K562 (cell line): Measurements from ENCODE around the gene LRRTM3. TPM values are rescaled to one million over a fixed set of nuclear protein-coding genes. Genes with fewer than 3 reads are reported as not detected.

Experiments
- ATAC-seq: fragments of 200-7000 bp; cut with Tn5 transposase; 3 replicates; pipeline ENCODE4 v1.9.1; 2020; ENCODE audit warnings: moderate library complexity
- BruUV-seq: library from RNA; stranded (reverse); fragments of 400-500 nt; replicated peaks from 2 replicates; lab custom pipeline; 2021; lab: Mats Ljungman, UMichigan
- CTCF ChIA-PET: fragments of 300-600 bp; formaldehyde crosslinking; extraction: SDS; loops from one replicate; lab custom pipeline; 2021; ENCODE audit warnings: low intra/inter-chr PET ratio; lab: Yijun Ruan, JAX
- POLR2A ChIA-PET: fragments of 300-600, 350-650 bp; sonication (Branson Sonifier 250); formaldehyde crosslinking; extraction: SDS; loops from one replicate; lab custom pipeline; 2021; ENCODE audit warnings: antibody characterized with exemption, inconsistent platforms; lab: Yijun Ruan, JAX
- DNase-seq, 4 experiments: peaks; one replicate each; pipeline versions ENCODE4 v3.0.0 to v3.0.0-alpha.2; 2011 to 2018; ENCODE audit warnings: low spot score in 3 of 4, mixed read lengths in 3 of 4; ENCODE audit errors: extremely low read depth in 1 of 4
- FAIRE-seq: peaks from 2 replicates; lab custom pipeline; 2011; peaks lifted over from hg19 to GRCh38; lab: Jason Lieb, UNC
- H2AFZ ChIP-seq: 2 replicates; pipeline ENCODE4 v1.6.0; 2011; ENCODE audit warnings: low read depth, low read length, control low read depth, inconsistent platforms
- H3K27ac ChIP-seq: fragments of 200-600 bp; 3 replicates; pipeline ENCODE4 v1.8.0; 2011; ENCODE audit warnings: low read depth, mild to moderate bottlenecking, control low read depth, inconsistent platforms, low read length, moderate library complexity, mixed read lengths; ENCODE audit errors: extremely low read depth
- H3K27me3 ChIP-seq, 2 experiments: fragments of 300-600 bp in 1 of 2; 2 replicates in 1 of 2; 3 replicates in 1 of 2; pipeline versions ENCODE4 v1.6.0 to v1.8.0; 2011; ENCODE audit warnings: inconsistent platforms in 2 of 2, low read length in 2 of 2, mild to moderate bottlenecking in 1 of 2, mixed read lengths in 1 of 2, moderate library complexity in 1 of 2; ENCODE audit not compliant: control insufficient read depth in 2 of 2, insufficient read depth in 2 of 2
- H3K36me3 ChIP-seq: fragments of 300-600 bp; 3 replicates; pipeline ENCODE4 v1.8.0; 2011; ENCODE audit warnings: mild to moderate bottlenecking, low read length, inconsistent platforms; ENCODE audit not compliant: control insufficient read depth, insufficient read depth
- H3K4me1 ChIP-seq, 2 experiments: fragments of 200-600 bp in 1 of 2; replicated peaks in 1 of 2; 2 replicates in 1 of 2; 3 replicates in 1 of 2; pipeline versions ENCODE4 v1.5.1 to v1.8.0; 2011; ENCODE audit warnings: inconsistent platforms in 2 of 2, low read length in 2 of 2, mild to moderate bottlenecking in 1 of 2, mixed read lengths in 1 of 2, moderate library complexity in 1 of 2; ENCODE audit not compliant: control insufficient read depth in 2 of 2, insufficient read depth in 2 of 2
- H3K4me2 ChIP-seq: 2 replicates; pipeline ENCODE4 v1.6.1; 2011; ENCODE audit warnings: low read length, control low read depth, inconsistent platforms, mixed read lengths; ENCODE audit not compliant: insufficient read depth
- H3K4me3 ChIP-seq: fragments of 200-600 bp; sonication (generic), shearing (Covaris generic); 2 replicates; pipeline ENCODE4 v1.5.1; 2016; ENCODE audit warnings: control low read depth, inconsistent platforms
- H3K79me2 ChIP-seq: fragments of 200-600 bp; 3 replicates; pipeline ENCODE4 v1.8.0; 2011; ENCODE audit warnings: low read length, inconsistent platforms; ENCODE audit not compliant: control insufficient read depth, insufficient read depth
- H3K9ac ChIP-seq, 2 experiments: 2 replicates each; pipeline versions ENCODE4 v1.6.0 to v1.6.1; 2011; ENCODE audit warnings: low read depth in 2 of 2, low read length in 2 of 2, control low read depth in 1 of 2, inconsistent platforms in 1 of 2, mild to moderate bottlenecking in 1 of 2, mixed read lengths in 1 of 2; ENCODE audit not compliant: insufficient read depth in 1 of 2
- H3K9me1 ChIP-seq: one replicate; pipeline ENCODE4 v1.6.0; 2011; ENCODE audit warnings: inconsistent platforms, mild to moderate bottlenecking, low read length, moderate library complexity; ENCODE audit not compliant: control insufficient read depth, insufficient read depth
- H3K9me3 ChIP-seq: replicated peaks from 2 replicates; pipeline ENCODE4 v1.5.1; 2011; ENCODE audit warnings: low read depth, low read length, inconsistent platforms; ENCODE audit not compliant: control insufficient read depth, insufficient read depth
- H4K20me1 ChIP-seq: replicated peaks from 2 replicates; pipeline ENCODE4 v1.6.1; 2011; ENCODE audit warnings: low read length, inconsistent platforms, mixed read lengths; ENCODE audit not compliant: control insufficient read depth, insufficient read depth
- BRCA1 ChIP-seq, 2 experiments: fragments of 450-650 bp in 1 of 2; sonication (generic) in 1 of 2; formaldehyde crosslinking in 1 of 2; IDR thresholded peaks; 2 replicates each; pipeline versions ENCODE4 v1.5.0 to v1.6.1; 2017 to 2020; ENCODE audit warnings: mild to moderate bottlenecking in 1 of 2, missing genetic modification reagents in 1 of 2
- FIP1L1 ChIP-seq: fragments of 200-400 bp; formaldehyde crosslinking; IDR thresholded peaks from 2 replicates; pipeline ENCODE4 v1.6.1; 2018; ENCODE audit warnings: mild to moderate bottlenecking, low read depth, low read length; ENCODE audit not compliant: poor library complexity, severe bottlenecking
- FOXP1 ChIP-seq: sonication (generic); formaldehyde crosslinking; IDR thresholded peaks from 2 replicates; pipeline ENCODE4 v1.8.0; 2022; ENCODE audit warnings: mild to moderate bottlenecking, missing genetic modification reagents
- GATAD2B ChIP-seq: fragments of 450-650 bp; IDR thresholded peaks from 2 replicates; pipeline ENCODE4 v1.6.1; 2017; ENCODE audit warnings: mild to moderate bottlenecking, borderline replicate concordance
- JUNB ChIP-seq: fragments of 450-650 bp; formaldehyde crosslinking; conservative IDR thresholded peaks from 2 replicates; pipeline ENCODE4 v1.4.0; 2020; ENCODE audit warnings: mild to moderate bottlenecking
- NR2C1 ChIP-seq, 2 experiments: fragments of 450-650 bp; IDR thresholded peaks; 2 replicates each; pipeline ENCODE4 v1.6.1; 2017; ENCODE audit warnings: mild to moderate bottlenecking in 2 of 2, antibody characterized with exemption in 1 of 2, inconsistent platforms in 1 of 2, missing compliant biosample characterization in 1 of 2, missing genetic modification characterization in 1 of 2
- RFX5 ChIP-seq: IDR thresholded peaks from 2 replicates; pipeline ENCODE4 v1.6.1; 2011; ENCODE audit warnings: low read depth, mild to moderate bottlenecking, improper control_type of control experiment, low read length
- SOX6 ChIP-seq: fragments of 450-650 bp; IDR thresholded peaks from 2 replicates; pipeline ENCODE4 v1.6.1; 2014; ENCODE audit warnings: mild to moderate bottlenecking
- TAF9B ChIP-seq: fragments of 450-650 bp; IDR thresholded peaks from 2 replicates; pipeline ENCODE4 v1.6.1; 2018; ENCODE audit warnings: mild to moderate bottlenecking; ENCODE audit not compliant: partially characterized antibody
- TCF7 ChIP-seq: sonication (generic); IDR thresholded peaks from 2 replicates; pipeline ENCODE4 v1.6.1; 2016; ENCODE audit warnings: antibody characterized with exemption, borderline replicate concordance
- in situ Hi-C: fragments of 300-500 bp; cut with MboI; formaldehyde crosslinking; loops from 4 replicates; pipeline ENCODE4 v1.15.0; 2018; ENCODE audit warnings: inconsistent platforms, mixed read lengths
- intact Hi-C: fragments of 100-400 bp; cut with micrococcal nuclease; formaldehyde crosslinking; loops from 2 replicates; pipeline ENCODE4 v1.14.2; 2022
- polyA plus RNA-seq, 8 experiments: library from polyadenylated mRNA; depleted of rRNA in 4 of 8; stranded (reverse) in 5 of 8; unstranded in 3 of 8; fragments of >200 nt; fragmentation: Nextera tagmentation in 2 of 8; fragmentation: Illumina TruSeq in 1 of 8; extraction: Ambion mirVana in 2 of 8; extraction: Trizol in 1 of 8; gene quantifications; 2 replicates each; pipeline versions ENCODE4 v1.2.1 to v1.2.3, GENCODE V29; 2011 to 2014; ENCODE audit warnings: inconsistent platforms in 1 of 8, missing spikeins in 1 of 8
- total RNA-seq, 7 experiments: library from RNA; depleted of rRNA in 6 of 7; stranded (reverse); fragments of >200 nt in 6 of 7; fragmentation: Illumina TruSeq in 2 of 7; extraction: Trizol in 2 of 7; gene quantifications; 2 replicates each; pipeline versions ENCODE4 v1.2.1 to v1.2.3, GENCODE V29; 2011 to 2021; ENCODE audit warnings: low replicate concordance in 1 of 7
- TF ChIP-seq, protein P1 (sequence below): sonication (generic); formaldehyde crosslinking; IDR thresholded peaks from 2 replicates; pipeline ENCODE4 v1.8.1; 2023; ENCODE audit warnings: mild to moderate bottlenecking, missing genetic modification reagents
- TF ChIP-seq, protein P2 (sequence below): sonication (generic); formaldehyde crosslinking; IDR thresholded peaks from 2 replicates; pipeline ENCODE4 v1.8.1; 2023; ENCODE audit warnings: mild to moderate bottlenecking, missing genetic modification reagents, moderate library complexity

The LRRTM3 gene
- total and polyA plus RNA-seq, 9 of the 15 experiments (the other 6 are each of a cell fraction or from before 2014, with no cell fraction given): not detected

DNA sequence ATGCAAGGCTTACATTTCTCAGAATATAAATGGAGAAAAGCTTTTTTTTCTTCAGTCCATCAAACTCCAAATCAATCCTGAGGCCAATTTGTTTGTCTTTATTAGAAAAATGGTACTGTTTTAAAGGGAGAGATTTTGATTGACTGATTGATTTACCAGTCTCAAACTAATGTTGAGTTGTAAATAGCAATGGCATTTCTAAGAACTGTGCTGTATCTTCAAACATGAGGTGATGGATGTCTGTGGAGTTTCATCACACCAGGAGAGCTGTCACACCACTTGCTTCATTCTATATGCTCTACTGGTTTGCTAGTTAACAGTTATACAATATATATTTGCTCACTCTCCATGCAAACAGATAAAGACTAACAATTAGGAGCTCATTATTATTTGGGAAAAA is 39.0 kb upstream of the LRRTM3 start:
- Histone ChIP-seq H4K20me1 (no peaks in the 10 kb centered on the region), H3K9me1 (no peaks in the 10 kb centered on the region), H2AFZ (no peak overlapping the region), H3K9ac (no peak overlapping the region), H3K4me2 (no peak overlapping the region), H3K27me3 (no peaks in the 10 kb centered on the region), H3K4me1 (no peaks in the 10 kb centered on the region), H3K9me3 (no peaks in the 10 kb centered on the region), H3K27ac (no peak overlapping the region), H3K36me3 (no peaks in the 10 kb centered on the region), H3K4me3 (no peak overlapping the region), H3K79me2 (no peaks in the 10 kb centered on the region)
- no TSS peak for BruUV-seq
- ATAC-seq (no peak), FAIRE-seq (no peak), DNase-seq (no peak)
- in situ Hi-C loops: no loop called here
- ChIA-PET POLR2A (no interaction called here), CTCF (no interaction called here)
- no peak for TF ChIP-seq SOX6
- no peak for TF ChIP-seq TCF7
- no peak for TF ChIP-seq TAF9B
- no peak for TF ChIP-seq FOXP1 (CRISPR knock-in tag)
- TF ChIP-seq JUNB: no peak
- no peak for TF ChIP-seq GATAD2B
- TF ChIP-seq NR2C1 (IDR thresholded peaks at IDR 0.05): no peak
- TF ChIP-seq NR2C1 (tag; IDR thresholded peaks at IDR 0.05): no peak
- no peak for TF ChIP-seq BRCA1 (IDR thresholded peaks at IDR 0.05)
- no peak for TF ChIP-seq BRCA1 (CRISPR knock-in tag; IDR thresholded peaks at IDR 0.05)
- TF ChIP-seq, protein P1, sequence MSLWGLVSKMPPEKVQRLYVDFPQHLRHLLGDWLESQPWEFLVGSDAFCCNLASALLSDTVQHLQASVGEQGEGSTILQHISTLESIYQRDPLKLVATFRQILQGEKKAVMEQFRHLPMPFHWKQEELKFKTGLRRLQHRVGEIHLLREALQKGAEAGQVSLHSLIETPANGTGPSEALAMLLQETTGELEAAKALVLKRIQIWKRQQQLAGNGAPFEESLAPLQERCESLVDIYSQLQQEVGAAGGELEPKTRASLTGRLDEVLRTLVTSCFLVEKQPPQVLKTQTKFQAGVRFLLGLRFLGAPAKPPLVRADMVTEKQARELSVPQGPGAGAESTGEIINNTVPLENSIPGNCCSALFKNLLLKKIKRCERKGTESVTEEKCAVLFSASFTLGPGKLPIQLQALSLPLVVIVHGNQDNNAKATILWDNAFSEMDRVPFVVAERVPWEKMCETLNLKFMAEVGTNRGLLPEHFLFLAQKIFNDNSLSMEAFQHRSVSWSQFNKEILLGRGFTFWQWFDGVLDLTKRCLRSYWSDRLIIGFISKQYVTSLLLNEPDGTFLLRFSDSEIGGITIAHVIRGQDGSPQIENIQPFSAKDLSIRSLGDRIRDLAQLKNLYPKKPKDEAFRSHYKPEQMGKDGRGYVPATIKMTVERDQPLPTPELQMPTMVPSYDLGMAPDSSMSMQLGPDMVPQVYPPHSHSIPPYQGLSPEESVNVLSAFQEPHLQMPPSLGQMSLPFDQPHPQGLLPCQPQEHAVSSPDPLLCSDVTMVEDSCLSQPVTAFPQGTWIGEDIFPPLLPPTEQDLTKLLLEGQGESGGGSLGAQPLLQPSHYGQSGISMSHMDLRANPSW (CRISPR knock-in tag): no peak
- TF ChIP-seq RFX5: no peak
- TF ChIP-seq FIP1L1: no peak
- TF ChIP-seq, protein P2, sequence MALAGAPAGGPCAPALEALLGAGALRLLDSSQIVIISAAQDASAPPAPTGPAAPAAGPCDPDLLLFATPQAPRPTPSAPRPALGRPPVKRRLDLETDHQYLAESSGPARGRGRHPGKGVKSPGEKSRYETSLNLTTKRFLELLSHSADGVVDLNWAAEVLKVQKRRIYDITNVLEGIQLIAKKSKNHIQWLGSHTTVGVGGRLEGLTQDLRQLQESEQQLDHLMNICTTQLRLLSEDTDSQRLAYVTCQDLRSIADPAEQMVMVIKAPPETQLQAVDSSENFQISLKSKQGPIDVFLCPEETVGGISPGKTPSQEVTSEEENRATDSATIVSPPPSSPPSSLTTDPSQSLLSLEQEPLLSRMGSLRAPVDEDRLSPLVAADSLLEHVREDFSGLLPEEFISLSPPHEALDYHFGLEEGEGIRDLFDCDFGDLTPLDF (CRISPR knock-in tag): no peak
- intact Hi-C loops: no loop called here
